K562 (cell line): ENCODE results near the gene DPP10.

Experiments
- MAFK ChIP-seq: IDR thresholded peaks from 2 replicates; pipeline ENCODE4 v1.6.1; 2011; ENCODE audit warnings: low read length, improper control_type of control experiment
- TF ChIP-seq, protein P1 (sequence below): fragments of 450-650 bp; IDR thresholded peaks from 2 replicates; pipeline ENCODE4 v1.6.1; 2018; ENCODE audit not compliant: partially characterized antibody
- TF ChIP-seq, protein P2 (sequence below), 3 experiments: IDR thresholded peaks in 2 of 3; conservative IDR thresholded peaks in 1 of 3; 2 replicates each; pipeline ENCODE4 v1.5.1; 2011 to 2012; ENCODE audit warnings: low read length in 3 of 3, mild to moderate bottlenecking in 3 of 3, control low read depth in 2 of 3, improper control_type of control experiment in 1 of 3, inconsistent platforms in 1 of 3, low read depth in 1 of 3, mixed read lengths in 1 of 3, moderate library complexity in 1 of 3; ENCODE audit not compliant: insufficient read depth in 2 of 3
- TF ChIP-seq, protein P3 (sequence below): fragments of 450-650 bp; IDR thresholded peaks from 2 replicates; pipeline ENCODE4 v1.6.1; 2016
- TF ChIP-seq, protein P4 (sequence below): fragments of 250-450 bp; sonication (Bioruptor Pico); IDR thresholded peaks from 2 replicates; pipeline ENCODE4 v1.4.0; 2020; ENCODE audit warnings: mild to moderate bottlenecking
- TF ChIP-seq, protein P5 (sequence below): sonication (generic); formaldehyde crosslinking; IDR thresholded peaks from 2 replicates; pipeline ENCODE4 v1.8.1; 2023; ENCODE audit warnings: mild to moderate bottlenecking, missing genetic modification reagents

DNA sequence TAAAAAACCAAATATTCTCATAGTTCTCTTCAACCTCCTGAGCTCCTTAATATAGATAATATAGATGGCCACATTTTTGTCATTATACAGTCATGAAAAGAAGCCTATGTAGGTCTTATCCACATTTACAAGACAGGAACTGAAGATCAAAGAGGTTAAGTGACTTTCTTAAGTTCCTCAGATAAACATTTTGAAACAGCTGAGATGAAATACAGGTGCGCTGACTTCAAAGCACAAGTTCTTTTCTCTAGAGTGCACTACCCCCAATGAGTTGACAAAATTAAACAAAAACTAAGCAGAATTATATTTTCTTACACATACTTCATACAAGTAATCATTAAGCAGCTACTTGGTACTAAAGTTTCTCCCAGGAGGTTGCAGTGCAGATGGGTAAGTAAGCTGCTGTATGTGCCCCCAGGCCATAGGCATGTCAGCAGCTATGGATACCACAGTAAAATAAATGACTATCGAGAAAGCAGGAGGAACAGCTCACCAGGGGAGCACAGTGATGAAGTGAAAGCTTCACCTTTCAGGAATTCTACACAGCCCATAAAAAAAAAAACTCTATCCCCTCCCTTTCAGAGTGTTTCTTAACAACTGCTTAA is 199.8 kb downstream of the DPP10 start:
- TF ChIP-seq, protein P1, sequence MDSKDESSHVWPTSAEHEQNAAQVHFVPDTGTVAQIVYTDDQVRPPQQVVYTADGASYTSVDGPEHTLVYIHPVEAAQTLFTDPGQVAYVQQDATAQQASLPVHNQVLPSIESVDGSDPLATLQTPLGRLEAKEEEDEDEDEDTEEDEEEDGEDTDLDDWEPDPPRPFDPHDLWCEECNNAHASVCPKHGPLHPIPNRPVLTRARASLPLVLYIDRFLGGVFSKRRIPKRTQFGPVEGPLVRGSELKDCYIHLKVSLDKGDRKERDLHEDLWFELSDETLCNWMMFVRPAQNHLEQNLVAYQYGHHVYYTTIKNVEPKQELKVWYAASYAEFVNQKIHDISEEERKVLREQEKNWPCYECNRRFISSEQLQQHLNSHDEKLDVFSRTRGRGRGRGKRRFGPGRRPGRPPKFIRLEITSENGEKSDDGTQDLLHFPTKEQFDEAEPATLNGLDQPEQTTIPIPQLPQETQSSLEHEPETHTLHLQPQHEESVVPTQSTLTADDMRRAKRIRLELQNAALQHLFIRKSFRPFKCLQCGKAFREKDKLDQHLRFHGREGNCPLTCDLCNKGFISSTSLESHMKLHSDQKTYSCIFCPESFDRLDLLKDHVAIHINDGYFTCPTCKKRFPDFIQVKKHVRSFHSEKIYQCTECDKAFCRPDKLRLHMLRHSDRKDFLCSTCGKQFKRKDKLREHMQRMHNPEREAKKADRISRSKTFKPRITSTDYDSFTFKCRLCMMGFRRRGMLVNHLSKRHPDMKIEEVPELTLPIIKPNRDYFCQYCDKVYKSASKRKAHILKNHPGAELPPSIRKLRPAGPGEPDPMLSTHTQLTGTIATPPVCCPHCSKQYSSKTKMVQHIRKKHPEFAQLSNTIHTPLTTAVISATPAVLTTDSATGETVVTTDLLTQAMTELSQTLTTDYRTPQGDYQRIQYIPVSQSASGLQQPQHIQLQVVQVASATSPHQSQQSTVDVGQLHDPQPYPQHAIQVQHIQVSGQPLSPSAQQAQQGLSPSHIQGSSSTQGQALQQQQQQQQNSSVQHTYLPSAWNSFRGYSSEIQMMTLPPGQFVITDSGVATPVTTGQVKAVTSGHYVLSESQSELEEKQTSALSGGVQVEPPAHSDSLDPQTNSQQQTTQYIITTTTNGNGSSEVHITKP, result no peak
- TF ChIP-seq, protein P2, sequence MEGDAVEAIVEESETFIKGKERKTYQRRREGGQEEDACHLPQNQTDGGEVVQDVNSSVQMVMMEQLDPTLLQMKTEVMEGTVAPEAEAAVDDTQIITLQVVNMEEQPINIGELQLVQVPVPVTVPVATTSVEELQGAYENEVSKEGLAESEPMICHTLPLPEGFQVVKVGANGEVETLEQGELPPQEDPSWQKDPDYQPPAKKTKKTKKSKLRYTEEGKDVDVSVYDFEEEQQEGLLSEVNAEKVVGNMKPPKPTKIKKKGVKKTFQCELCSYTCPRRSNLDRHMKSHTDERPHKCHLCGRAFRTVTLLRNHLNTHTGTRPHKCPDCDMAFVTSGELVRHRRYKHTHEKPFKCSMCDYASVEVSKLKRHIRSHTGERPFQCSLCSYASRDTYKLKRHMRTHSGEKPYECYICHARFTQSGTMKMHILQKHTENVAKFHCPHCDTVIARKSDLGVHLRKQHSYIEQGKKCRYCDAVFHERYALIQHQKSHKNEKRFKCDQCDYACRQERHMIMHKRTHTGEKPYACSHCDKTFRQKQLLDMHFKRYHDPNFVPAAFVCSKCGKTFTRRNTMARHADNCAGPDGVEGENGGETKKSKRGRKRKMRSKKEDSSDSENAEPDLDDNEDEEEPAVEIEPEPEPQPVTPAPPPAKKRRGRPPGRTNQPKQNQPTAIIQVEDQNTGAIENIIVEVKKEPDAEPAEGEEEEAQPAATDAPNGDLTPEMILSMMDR (IDR thresholded peaks at IDR 0.05 in 2 of 3, conservative IDR thresholded peaks at IDR 0.05 in 1 of 3; ENCODE audit: insufficient read depth in 2 of 3, low read depth in 1 of 3, low read length in 3 of 3), result no peak
- TF ChIP-seq MAFK, result no peak
- TF ChIP-seq, protein P3, sequence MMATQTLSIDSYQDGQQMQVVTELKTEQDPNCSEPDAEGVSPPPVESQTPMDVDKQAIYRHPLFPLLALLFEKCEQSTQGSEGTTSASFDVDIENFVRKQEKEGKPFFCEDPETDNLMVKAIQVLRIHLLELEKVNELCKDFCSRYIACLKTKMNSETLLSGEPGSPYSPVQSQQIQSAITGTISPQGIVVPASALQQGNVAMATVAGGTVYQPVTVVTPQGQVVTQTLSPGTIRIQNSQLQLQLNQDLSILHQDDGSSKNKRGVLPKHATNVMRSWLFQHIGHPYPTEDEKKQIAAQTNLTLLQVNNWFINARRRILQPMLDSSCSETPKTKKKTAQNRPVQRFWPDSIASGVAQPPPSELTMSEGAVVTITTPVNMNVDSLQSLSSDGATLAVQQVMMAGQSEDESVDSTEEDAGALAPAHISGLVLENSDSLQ, result no peak
- TF ChIP-seq, protein P4, sequence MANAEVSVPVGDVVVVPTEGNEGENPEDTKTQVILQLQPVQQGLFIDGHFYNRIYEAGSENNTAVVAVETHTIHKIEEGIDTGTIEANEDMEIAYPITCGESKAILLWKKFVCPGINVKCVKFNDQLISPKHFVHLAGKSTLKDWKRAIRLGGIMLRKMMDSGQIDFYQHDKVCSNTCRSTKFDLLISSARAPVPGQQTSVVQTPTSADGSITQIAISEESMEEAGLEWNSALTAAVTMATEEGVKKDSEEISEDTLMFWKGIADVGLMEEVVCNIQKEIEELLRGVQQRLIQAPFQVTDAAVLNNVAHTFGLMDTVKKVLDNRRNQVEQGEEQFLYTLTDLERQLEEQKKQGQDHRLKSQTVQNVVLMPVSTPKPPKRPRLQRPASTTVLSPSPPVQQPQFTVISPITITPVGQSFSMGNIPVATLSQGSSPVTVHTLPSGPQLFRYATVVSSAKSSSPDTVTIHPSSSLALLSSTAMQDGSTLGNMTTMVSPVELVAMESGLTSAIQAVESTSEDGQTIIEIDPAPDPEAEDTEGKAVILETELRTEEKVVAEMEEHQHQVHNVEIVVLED (CRISPR knock-in tag), result no peak
- TF ChIP-seq, protein P5, sequence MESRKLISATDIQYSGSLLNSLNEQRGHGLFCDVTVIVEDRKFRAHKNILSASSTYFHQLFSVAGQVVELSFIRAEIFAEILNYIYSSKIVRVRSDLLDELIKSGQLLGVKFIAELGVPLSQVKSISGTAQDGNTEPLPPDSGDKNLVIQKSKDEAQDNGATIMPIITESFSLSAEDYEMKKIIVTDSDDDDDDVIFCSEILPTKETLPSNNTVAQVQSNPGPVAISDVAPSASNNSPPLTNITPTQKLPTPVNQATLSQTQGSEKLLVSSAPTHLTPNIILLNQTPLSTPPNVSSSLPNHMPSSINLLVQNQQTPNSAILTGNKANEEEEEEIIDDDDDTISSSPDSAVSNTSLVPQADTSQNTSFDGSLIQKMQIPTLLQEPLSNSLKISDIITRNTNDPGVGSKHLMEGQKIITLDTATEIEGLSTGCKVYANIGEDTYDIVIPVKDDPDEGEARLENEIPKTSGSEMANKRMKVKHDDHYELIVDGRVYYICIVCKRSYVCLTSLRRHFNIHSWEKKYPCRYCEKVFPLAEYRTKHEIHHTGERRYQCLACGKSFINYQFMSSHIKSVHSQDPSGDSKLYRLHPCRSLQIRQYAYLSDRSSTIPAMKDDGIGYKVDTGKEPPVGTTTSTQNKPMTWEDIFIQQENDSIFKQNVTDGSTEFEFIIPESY (CRISPR knock-in tag), result no peak
